BLaER1 treated with 17β-estradiol and CSF1 and Interleukin-3, amounts not matched to agents 10 nM and 100 nM (cell line): Measurements from ENCODE around the gene OR6N1.

ENCODE experiments used
- H3K27ac ChIP-seq, 11 experiments: shearing (Covaris generic); formaldehyde crosslinking; 2 replicates each; pipeline ENCODE4 v1.8.1; 2022
- H3K27me3 ChIP-seq, 11 experiments: shearing (Covaris generic); formaldehyde crosslinking; 2 replicates each; pipeline ENCODE4 v1.8.1; 2022
- H3K36me3 ChIP-seq, 11 experiments: shearing (Covaris generic); formaldehyde crosslinking; 2 replicates each; pipeline ENCODE4 v1.8.1; 2022
- H3K4me1 ChIP-seq, 10 experiments: shearing (Covaris generic); formaldehyde crosslinking; 2 replicates each; pipeline ENCODE4 v1.8.1; 2022
- H3K4me2 ChIP-seq, 11 experiments: shearing (Covaris generic); formaldehyde crosslinking; 2 replicates each; pipeline ENCODE4 v1.8.1; 2022
- H3K4me3 ChIP-seq, 10 experiments: shearing (Covaris generic); formaldehyde crosslinking; 2 replicates each; pipeline ENCODE4 v1.8.1; 2022
- H3K9ac ChIP-seq, 11 experiments: shearing (Covaris generic); formaldehyde crosslinking; 2 replicates each; pipeline ENCODE4 v1.8.1; 2022
- H3K9me3 ChIP-seq, 11 experiments: shearing (Covaris generic); formaldehyde crosslinking; replicated peaks in 1 of 11; 2 replicates each; pipeline ENCODE4 v1.8.1; 2022
- H4K20me1 ChIP-seq, 11 experiments: shearing (Covaris generic); formaldehyde crosslinking; 2 replicates each; pipeline ENCODE4 v1.8.1; 2022
- Cebpa-rat ChIP-seq, 11 experiments: shearing (Covaris generic); IDR thresholded peaks; 2 replicates each; pipeline ENCODE4 v1.8.1; 2022

The OR6N1 gene

DNA sequence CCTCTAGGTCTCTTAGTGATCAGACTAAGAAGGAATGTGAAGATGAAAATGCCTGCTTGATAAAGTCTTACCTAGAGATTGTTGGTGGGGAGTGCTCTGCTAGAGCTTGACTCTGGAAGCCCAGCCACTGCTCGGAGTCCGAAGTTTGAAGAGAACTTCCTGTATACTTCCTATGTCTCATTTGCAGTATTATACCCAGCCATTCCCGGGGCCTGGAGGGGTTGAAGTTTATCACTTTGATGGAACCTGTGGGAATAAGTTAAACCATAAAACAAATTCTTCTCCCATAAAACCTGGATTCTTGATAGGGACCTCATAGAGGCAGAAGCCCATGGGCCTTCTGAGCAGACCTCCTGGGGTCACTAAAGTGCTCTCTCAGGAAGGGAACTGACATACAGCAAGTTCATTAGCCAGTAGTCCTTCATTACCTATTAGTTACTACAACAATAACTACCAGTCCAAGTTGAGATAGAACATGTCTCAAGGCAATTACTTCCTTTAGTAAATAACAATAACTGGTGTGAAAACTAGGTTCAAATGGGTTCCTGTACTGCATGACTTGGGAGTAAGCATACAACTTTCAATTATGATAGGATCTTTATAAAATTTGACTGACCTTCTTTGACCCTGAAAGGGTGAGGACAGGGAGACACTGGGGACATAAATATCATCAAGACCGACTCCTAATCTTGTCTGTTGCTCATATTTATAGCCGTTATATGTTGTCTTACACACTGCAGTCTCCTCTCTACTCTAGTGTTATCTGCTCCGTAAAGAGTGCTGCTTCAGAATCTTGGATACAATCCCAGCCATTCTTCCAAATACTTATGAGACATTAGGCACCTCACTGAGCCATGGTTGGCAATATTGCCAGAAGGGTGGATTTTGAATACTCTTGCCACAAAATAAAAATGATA, at the start of gene OR6N1:
Gene OR6N1, minus strand, starts transcription at position 246 of the 917 bp plus-strand sequence. CDS start 5,513 bp downstream, outside the sequence.
- H3K9ac ChIP-seq, result no peak within 1 kb of the TSS
- no peaks in the 10 kb centered on the region for H3K36me3 ChIP-seq
- H4K20me1 ChIP-seq, result no peaks in the 10 kb centered on the region
- H3K4me3 ChIP-seq, result no peak within 1 kb of the TSS
- no peak within 1 kb of the TSS for H3K27ac ChIP-seq
- no peaks in the 10 kb centered on the region for H3K27me3 ChIP-seq
- no peak for TF ChIP-seq Cebpa-rat (IDR thresholded peaks at IDR 0.05)
- no peak within 1 kb of the TSS for H3K4me2 ChIP-seq
- no peaks in the 10 kb centered on the region; a peak in 1 of 20 replicates for H3K4me1 ChIP-seq
- H3K9me3 ChIP-seq, result no peaks in the 10 kb centered on the region

GRCh38 chr1:158821723-158822122, 49.7 kb upstream of the OR6N1 start:
- peaks cover 9 to 44% (median 22%) of the 10 kb centered on the region in 10 experiments; a peak in 18 of 20 replicates for H3K4me1 ChIP-seq
- H3K4me2 ChIP-seq, result no peak overlapping the region
- no peak for TF ChIP-seq Cebpa-rat (IDR thresholded peaks at IDR 0.05)
- H3K36me3 ChIP-seq, result no peaks in the 10 kb centered on the region
- no peak overlapping the region for H3K9ac ChIP-seq
- no peak overlapping the region for H3K4me3 ChIP-seq
- no peak overlapping the region for H3K27ac ChIP-seq
- H3K27me3 ChIP-seq, result no peaks in the 10 kb centered on the region
- peaks cover 0 to 16% (median 0%) of the 10 kb centered on the region in 11 experiments; a peak in 7 of 22 replicates for H3K9me3 ChIP-seq
- no peaks in the 10 kb centered on the region for H4K20me1 ChIP-seq

DNA sequence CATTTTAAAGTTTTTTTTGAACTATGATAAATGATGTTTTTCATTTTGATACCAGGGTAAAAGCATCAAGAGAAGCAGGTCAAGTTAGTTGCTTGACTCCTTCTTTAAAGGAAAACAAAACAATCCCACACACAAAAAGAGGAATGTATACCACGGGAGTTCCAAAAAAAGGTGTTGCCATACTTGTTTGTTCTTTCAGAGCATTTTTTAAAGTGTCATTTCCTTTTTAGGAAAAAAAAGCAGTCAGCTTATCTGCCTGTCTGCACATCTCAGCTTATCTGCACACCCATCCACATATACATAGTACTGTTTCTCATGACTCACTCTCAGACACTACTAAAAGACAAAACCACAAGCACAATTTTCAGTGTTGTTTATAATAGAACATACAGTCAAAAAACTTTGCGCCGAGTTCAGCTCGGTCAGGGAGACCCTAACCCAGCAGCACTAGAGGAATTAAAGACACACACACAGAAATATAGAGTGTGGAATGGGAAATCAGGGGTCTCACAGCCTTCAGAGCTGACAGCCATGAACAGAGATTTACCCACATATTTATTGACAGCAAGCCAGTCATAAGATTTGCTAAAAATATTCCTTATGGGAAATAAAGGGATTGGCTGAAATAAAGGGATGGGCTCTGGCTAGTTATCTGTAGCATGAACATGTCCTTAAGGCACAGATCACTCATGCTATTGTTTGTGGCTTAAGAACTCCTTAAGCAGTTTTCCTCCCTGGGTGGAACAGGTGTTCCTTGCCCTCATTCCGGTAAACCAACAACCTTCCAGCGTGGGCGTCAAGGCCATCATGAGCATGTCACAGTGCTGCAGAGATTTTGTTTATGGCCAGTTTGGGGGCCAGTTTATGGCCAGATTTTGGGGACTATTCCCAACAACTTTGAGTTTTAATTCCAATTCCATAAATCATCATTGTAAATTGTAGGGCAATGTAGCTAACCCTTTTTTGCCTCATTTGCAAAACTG, 47.8 kb upstream of the OR6N1 start:
- H3K9me3 ChIP-seq, result peaks cover 0 to 10% (median 0%) of the 10 kb centered on the region in 11 experiments; a peak in 5 of 22 replicates
- peaks cover 9 to 54% (median 22%) of the 10 kb centered on the region in 10 experiments; a peak in 18 of 20 replicates for H3K4me1 ChIP-seq
- peak overlapping the region in 9 of 11 experiments; percentile 23 to 92 (median 73); a peak in 15 of 22 replicates for H3K27ac ChIP-seq
- TF ChIP-seq Cebpa-rat (IDR thresholded peaks at IDR 0.05), result no peak
- peak overlapping the region in 9 of 11 experiments; percentile 21 to 81 (median 63); a peak in 16 of 22 replicates for H3K4me2 ChIP-seq
- H3K36me3 ChIP-seq, result no peaks in the 10 kb centered on the region
- H3K27me3 ChIP-seq, result no peaks in the 10 kb centered on the region
- H4K20me1 ChIP-seq, result no peaks in the 10 kb centered on the region
- peak overlapping the region in 1 of 10 experiments; percentile 9; a peak in 1 of 20 replicates for H3K4me3 ChIP-seq
- peak overlapping the region in 6 of 11 experiments; percentile 33 to 76 (median 68); a peak in 9 of 22 replicates for H3K9ac ChIP-seq

GRCh38 chr1:158818975-158819431, 47.0 kb upstream of the OR6N1 start:
- Histone ChIP-seq H4K20me1 (no peaks in the 10 kb centered on the region), H3K36me3 (no peaks in the 10 kb centered on the region), H3K4me1 (peaks cover 9 to 61% (median 22%) of the 10 kb centered on the region in 10 experiments; a peak in 18 of 20 replicates), H3K9me3 (peaks cover 0 to 4% (median 0%) of the 10 kb centered on the region in 11 experiments; a peak in 5 of 22 replicates), H3K9ac (peak overlapping the region in 6 of 11 experiments; percentile 33 to 76 (median 68); a peak in 9 of 22 replicates), H3K4me2 (peak overlapping the region; percentile 10 to 81 (median 52); a peak in 19 of 22 replicates), H3K27me3 (no peaks in the 10 kb centered on the region), H3K27ac (peak overlapping the region in 9 of 11 experiments; percentile 23 to 92 (median 73); a peak in 16 of 22 replicates), H3K4me3 (peak overlapping the region in 1 of 10 experiments; percentile 9; a peak in 1 of 20 replicates)
- TF ChIP-seq Cebpa-rat (IDR thresholded peaks at IDR 0.05), result no peak

DNA sequence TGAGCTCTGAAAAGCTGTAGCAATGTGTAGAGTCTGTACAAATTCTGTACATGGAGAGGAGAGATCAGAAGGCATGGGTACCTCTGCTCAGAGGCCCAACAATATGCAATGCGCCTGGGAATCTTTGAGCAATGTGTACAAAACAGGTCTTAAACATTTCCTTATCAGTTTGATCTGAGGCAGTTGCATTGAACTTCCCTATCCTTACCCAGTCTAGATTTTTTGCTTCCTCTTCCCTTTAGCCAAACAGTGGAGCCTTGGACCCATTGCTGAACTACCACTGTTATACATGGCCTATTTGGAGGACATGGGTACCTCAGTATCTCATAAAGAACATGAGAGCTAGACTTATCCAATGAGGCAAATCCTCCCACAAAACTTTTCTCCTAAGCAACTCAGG, 46.6 kb upstream of the OR6N1 start:
- H3K9me3 ChIP-seq, result no peaks in the 10 kb centered on the region; a peak in 1 of 22 replicates
- no peaks in the 10 kb centered on the region for H3K36me3 ChIP-seq
- H4K20me1 ChIP-seq, result no peaks in the 10 kb centered on the region
- H3K4me3 ChIP-seq, result no peak overlapping the region
- H3K27me3 ChIP-seq, result no peaks in the 10 kb centered on the region
- peak overlapping the region in 9 of 11 experiments; percentile 23 to 92 (median 73); a peak in 16 of 22 replicates for H3K27ac ChIP-seq
- TF ChIP-seq Cebpa-rat (IDR thresholded peaks at IDR 0.05), result no peak
- H3K4me1 ChIP-seq, result peaks cover 12 to 66% (median 25%) of the 10 kb centered on the region in 10 experiments; a peak in 19 of 20 replicates
- H3K4me2 ChIP-seq, result peak overlapping the region; percentile 10 to 81 (median 52); a peak in 19 of 22 replicates
- peak overlapping the region in 6 of 11 experiments; percentile 30 to 76 (median 68); a peak in 8 of 22 replicates for H3K9ac ChIP-seq

GRCh38 chr1:158814970-158815369, 43.0 kb upstream of the OR6N1 start:
- Histone ChIP-seq H3K9me3 (peaks cover 0 to 17% (median 0%) of the 10 kb centered on the region in 11 experiments; a peak in 7 of 22 replicates), H3K9ac (no peak overlapping the region), H3K27ac (no peak overlapping the region; a peak in 1 of 22 replicates), H3K27me3 (no peaks in the 10 kb centered on the region), H3K36me3 (no peaks in the 10 kb centered on the region), H3K4me1 (peaks cover 24 to 90% (median 42%) of the 10 kb centered on the region in 10 experiments), H3K4me3 (no peak overlapping the region), H4K20me1 (no peaks in the 10 kb centered on the region), H3K4me2 (no peak overlapping the region)
- TF ChIP-seq Cebpa-rat (IDR thresholded peaks at IDR 0.05), result no peak

GRCh38 chr1:158813164-158813563, 41.2 kb upstream of the OR6N1 start:
- H3K4me2 ChIP-seq, result peak overlapping the region; percentile 3 to 74 (median 52); a peak in 20 of 22 replicates
- H3K4me1 ChIP-seq, result peaks cover 15 to 90% (median 34%) of the 10 kb centered on the region in 10 experiments
- peak overlapping the region in 8 of 11 experiments; percentile 1 to 65 (median 54); a peak in 13 of 22 replicates for H3K27ac ChIP-seq
- no peaks in the 10 kb centered on the region for H3K27me3 ChIP-seq
- H3K4me3 ChIP-seq, result no peak overlapping the region; a peak in 1 of 20 replicates
- no peaks in the 10 kb centered on the region for H3K36me3 ChIP-seq
- TF ChIP-seq Cebpa-rat (IDR thresholded peaks at IDR 0.05), result no peak
- H4K20me1 ChIP-seq, result no peaks in the 10 kb centered on the region
- peaks cover 0 to 32% (median 0%) of the 10 kb centered on the region in 11 experiments; a peak in 11 of 22 replicates for H3K9me3 ChIP-seq
- H3K9ac ChIP-seq, result 0 out of 22 replicates have a peak overlapping the region, but pooled peaks of 1 of the 11 experiments have one; percentile 12

- H3K9ac ChIP-seq, result no peak overlapping the region
- no peak overlapping the region for H3K4me3 ChIP-seq
- no peaks in the 10 kb centered on the region for H4K20me1 ChIP-seq
- H3K9me3 ChIP-seq, result peaks cover 0 to 32% (median 0%) of the 10 kb centered on the region in 11 experiments; a peak in 11 of 22 replicates
- no peak for TF ChIP-seq Cebpa-rat (IDR thresholded peaks at IDR 0.05)
- H3K4me2 ChIP-seq, result peak overlapping the region in 4 of 11 experiments; percentile 29 to 74 (median 68); a peak in 5 of 22 replicates
- H3K4me1 ChIP-seq, result peaks cover 15 to 83% (median 31%) of the 10 kb centered on the region in 10 experiments
- peak overlapping the region in 4 of 11 experiments; percentile 12 to 65 (median 60); a peak in 5 of 22 replicates for H3K27ac ChIP-seq
- H3K27me3 ChIP-seq, result no peaks in the 10 kb centered on the region
- no peaks in the 10 kb centered on the region for H3K36me3 ChIP-seq
Measured at GRCh38 chr1:158812336-158812735, 40.3 kb upstream of the OR6N1 start.
